NCI-H1105 (cell line): Measurements from ENCODE around the gene S100A2.

Source experiments
- DNase-seq: peaks from one replicate; lab custom pipeline; 2025; lab: John Stamatoyannopoulos, UW

The S100A2 gene

DNA sequence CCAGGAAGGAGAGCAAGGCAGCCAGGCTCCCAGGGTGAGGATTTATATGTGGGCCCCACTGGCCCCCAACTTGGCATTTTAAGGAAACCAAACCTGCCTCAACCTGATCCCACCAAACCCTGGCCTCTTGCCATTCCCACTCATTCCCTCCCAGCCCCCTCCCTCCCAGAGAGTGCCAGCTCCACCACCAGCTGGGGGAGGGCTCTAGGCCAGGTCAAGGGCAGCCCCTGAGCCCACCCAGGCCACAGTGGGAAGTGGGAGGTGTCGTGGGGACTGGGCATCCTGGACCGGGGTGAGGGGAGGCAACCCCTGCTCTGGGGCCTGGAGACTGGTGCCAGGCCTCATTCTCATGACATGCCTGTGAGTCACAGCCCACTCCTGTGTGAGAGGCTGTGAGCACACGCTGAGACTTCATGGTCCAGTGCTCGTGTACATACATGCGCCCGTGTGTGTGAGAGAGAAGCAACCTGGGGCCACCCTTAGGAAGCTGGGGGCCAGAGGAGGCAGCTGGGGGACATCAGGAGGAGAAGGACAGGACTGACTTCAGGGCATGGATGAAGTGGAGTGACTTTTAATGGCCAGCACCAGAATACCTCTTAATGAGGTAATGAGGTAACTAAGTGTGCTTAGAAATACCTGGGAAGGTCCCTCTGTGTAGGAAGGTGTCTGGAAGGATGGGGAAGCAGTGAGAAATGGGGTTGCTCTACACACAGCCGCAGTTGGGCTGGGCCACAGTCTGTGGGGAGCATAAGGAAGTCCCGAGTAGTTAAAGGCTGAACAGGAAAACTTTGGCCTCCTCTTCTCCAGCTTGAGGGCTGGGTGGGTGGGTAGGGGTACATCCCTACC lies at the start of gene S100A2:
S100A2 (minus strand) TSS at position 316 of the 846 bp plus-strand sequence. CDS start 1,967 bp downstream, outside the sequence.
- DNase-seq: no peak

DNA sequence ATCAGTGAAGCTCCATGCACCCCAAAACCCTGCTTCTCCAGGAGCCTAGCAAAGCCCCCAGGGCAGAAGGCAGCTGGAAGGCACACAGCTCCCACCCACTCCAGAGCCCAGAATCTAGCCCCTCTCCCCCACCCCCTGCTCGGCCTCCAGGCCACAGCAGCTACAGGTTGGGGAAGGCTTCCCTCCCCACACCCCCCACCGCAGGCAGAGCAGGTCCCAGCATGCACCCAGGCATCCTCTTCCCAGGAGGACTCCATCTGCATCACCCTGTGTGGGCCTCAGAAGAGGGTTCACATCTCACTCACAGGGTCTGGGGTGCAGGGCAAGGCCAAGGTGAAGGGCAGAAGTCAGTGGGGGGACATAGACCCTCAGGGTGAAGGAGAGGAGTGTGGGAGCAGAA lies 49.8 kb upstream of the S100A2 start:
- DNase-seq: no peak

DNA sequence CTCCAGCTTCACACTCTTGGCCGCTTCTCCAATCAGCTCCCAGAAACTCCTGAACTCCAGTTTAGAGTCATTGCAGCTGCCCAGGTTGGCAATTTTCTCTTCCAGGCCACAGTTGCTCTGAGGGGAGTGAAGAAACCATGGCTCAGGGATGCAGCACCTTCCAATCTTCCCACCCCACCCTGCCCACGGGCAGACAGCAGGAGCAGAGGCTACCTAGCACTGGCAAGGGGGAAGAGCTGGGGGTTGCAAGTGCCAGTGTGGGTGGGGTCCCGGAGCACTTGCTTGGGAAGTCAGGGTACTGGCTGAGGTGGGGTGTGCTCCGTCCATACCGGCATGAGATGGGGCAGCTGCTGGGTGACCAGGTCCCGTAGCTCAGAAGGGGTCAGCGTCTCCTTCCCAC lies 49.3 kb upstream of the S100A2 start:
- DNase-seq: no peak

DNA sequence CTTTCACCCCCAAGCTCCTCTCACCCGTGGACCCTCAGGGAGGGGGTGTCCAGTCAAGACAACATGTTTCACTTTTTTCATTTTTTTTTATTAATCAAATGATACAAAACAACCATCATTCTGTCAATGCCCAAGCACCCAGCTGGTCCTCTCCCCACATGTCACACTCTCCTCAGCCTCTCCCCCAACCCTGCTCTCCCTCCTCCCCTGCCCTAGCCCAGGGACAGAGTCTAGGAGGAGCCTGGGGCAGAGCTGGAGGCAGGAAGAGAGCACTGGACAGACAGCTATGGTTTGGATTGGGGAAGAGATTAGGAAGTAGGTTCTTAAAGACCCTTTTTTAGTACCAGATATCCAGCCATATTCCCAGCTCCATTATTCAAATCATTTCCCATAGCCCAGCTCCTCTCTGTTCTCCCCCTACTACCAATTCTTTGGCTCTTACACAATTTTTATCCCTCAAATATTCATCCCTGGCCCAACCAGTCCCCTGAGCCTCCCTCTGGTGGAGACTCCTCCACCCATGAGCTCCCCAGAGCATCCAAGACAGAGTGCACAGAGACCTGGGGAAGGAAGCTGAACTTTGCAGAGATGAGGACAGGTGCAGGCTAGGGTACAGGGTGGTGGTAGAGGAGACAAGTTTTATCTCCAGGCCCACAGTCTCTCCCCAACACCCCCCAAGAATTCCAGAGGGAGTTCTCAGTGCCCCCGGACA lies 48.7 kb upstream of the S100A2 start:
- no peak for DNase-seq

DNA sequence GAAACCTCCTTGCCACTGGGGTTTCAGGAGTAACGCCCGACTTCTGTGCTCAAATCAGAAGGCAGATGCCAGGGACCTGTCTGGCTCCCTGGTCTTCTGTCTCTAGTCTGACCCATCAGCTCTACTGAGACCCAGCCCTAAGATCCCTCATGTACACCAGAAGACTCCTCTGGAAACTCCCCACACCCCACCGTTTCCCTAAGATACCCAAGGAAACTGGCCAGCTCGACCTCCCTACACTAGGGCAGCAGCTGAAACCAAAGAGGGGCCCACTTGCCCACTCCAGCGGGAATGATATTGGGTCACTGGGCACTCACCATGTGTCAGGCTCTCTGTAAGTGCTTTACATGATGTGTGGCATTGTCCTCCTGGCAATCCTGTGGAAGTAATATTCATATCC lies 47.8 kb upstream of the S100A2 start:
- no peak for DNase-seq

DNA sequence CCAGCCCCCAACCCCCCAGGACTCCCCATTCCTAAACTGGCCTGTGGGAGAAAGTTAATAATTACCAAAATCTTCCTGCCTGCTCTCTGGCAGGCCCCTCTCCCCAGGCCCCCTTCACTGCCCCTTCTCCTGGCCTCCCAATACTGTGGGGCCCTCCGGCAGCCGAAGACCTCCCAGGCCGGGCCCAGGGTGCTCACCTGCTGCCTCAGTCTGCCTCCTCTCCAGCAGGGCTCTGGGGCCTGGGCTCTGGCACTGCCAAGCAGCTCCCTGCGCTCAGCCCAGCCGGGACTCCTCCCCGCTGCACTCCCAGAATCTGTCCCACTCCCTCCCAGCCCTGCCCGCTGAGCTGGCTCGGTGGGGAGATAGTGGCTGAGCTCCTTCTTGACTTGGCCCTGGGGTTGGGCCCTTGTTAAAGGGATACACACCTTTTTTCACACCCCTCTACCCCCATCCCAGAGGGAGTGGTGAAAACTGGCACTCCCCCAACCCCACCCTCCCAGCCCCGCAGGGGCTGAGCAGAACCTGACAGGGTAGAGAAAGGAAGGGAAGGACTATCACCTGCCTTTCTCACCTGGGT lies 47.2 kb upstream of the S100A2 start, which contains the start of gene S100A16:
S100A16 (minus strand) TSS at position 383 of the 577 bp plus-strand sequence. CDS start 4,986 bp downstream, outside the sequence.
- no peak for DNase-seq

DNA sequence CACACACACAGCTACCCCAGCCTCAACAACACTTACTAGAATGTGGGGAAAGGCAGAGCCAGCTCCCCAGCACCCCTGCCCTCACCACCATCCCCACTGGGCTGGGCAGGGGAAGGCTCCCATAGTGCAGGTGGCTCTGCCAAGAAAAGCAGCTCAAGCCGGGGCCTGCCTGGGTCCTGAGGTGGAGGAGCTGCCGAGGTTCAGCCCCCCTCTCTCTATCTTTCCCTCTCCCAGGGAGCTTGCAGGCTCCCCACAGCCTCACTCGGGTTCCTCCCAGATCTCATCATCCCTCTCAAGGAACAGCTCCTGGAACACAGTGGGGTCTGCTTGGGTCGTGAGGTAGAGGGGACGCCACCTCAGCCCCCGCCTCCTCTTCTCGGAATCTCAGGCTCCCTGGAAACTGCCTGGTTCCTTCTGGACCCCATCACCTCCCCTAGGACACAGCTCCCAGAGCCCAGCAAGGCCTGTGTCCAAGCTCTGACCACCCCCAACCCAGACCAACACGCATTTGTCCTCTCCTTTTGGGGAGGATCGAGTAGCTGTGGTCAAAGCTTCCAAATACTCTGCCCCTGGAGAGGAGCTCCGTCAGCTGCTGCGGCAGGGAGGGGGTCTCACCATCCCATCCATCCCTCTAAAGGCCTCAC lies 46.6 kb upstream of the S100A2 start:
- no peak for DNase-seq

DNA sequence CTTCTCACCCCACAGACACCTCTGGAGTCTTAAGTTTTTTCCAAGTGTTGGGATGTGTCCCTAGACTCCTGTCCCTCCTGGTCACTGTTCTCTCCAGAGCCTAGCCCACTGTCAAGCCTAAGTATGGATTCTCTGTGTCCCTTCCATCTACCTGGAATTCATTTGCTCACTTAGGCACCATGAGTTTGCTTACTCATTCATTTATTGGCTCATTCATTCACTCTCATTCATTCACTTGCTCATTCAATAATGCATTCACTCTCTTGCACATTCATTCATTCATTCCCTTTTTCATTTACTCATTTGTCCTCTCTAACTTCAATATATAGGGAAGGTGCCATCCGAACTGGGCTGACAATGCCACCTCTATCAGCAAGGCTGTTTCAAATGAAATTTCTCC lies 45.7 kb upstream of the S100A2 start:
- no peak for DNase-seq

DNA sequence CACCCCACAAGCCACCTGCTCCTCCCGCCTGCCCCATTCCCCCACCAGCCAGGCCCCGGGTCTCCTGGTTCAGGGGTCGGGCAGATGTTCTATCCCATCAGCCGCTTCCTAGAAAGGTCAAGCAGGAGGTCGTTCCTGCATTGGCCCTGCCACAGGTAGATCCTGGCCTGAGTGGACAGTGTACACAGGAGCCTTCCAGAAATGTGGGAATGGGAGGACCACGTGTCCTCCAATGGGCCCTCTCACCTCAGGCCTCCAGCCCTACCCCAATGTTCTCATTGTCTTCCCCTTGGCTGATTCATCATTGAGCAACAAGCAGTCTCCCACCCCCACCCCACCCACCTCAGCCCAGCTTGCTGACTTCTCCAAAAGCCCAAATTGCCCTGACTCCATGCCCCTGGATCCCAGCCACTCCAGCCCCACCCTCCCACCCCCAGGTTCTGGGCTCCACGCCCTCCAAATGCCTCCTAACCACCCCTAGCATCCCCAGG lies 45.2 kb upstream of the S100A2 start:
- DNase-seq: no peak

DNA sequence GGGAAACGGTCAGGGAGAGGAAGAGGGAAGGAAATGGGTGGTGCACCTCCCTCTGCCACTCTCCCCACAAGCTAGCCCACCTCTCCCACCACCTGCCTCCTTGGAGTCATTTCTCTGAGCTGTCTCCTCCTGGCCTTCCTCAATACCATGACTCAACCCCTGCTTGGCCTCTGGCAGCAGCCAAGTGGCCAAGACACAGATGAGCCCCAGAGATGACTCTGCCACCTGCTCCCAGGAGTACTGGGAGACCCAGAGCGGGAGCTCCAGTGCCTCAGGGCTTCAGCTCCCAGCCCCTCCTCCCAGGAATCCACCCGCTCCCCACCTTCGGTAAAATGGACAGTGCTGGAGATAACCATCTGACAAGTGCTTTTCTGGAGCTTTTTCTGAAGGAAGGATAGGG lies 44.7 kb upstream of the S100A2 start:
- no peak for DNase-seq

DNA sequence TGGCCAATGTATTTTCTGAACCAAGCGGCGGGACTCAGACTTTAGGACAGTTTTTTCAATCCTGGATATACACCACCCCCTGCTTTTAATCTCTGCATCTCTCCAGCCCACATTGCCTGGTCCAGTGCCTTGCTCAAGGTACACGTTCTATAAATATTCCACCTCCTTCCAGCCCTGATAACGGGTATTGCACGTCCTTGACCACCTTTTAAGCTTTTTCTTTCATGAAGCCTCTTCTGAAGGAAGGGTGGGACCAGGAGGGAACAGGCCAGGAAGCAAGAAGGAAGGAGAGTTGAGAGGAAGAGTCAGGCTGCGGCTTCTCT lies 43.9 kb upstream of the S100A2 start:
- no peak for DNase-seq

DNA sequence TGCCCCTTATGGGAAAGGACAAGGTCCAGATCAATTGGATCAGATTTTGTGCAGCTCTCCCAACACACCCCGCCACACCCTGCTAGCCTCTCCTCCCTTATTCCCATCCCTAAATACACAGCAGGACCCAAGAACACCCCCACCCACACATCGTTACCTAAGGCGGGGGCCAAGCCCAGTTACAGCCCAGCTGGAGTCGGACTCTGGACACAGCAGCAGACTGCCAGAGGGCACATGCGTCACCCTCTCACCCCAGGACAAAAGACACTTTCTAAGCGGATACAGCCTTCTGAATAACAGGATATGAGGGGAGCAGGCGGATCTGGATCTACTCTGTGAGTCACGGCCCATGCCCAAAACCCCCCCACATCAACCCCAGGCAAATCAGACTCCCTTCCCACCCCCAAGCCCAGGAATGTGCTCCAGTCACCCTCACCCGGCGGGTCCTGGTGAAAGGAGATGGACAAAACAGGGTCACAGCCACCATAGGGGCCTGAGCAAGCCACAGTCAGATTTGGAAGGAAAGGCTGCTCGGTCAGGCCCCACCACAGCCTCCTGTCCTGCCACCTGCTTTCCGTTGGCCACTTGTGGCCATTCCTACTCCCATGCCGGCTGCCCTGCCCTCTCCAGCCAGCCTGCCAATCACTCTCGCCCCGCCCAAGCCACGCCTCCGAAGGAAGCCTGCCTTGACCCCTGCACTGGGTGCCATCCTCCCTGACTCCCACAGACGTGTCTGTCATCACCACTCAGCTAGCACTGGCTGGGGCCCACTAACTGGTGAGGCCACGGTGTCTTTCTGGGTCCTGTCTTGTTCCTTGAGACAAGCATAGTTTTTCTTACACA lies 43.3 kb upstream of the S100A2 start:
- no peak for DNase-seq

DNA sequence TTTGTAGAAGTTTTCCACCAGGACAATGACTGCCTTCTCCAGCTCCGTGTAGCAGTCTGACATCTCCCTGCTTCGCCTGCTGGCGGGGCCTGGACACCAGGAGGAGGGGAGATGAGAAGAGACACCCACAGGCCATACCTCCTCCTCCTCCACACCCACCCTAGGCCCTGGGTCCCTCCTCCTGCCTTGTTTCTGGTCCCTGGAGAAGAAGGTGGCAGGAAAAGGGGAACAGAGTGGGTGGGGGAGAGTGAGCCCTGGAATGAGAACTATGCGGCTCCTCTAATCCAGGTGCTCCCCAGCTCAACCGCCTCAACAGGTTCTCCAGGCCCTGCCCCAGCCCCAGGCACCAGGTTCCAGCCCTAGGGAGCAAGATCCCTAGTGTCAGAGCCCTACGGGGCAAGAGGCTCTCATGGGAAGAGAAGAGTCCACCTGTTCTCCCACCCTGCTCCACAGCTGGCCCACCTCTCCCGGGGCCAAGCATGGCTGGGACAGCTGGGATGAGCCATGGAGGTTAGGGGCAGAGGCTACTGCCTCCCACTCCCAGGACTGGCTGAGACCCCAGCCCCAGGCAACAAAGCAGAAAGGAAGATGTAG lies 42.5 kb upstream of the S100A2 start:
- DNase-seq: no peak

DNA sequence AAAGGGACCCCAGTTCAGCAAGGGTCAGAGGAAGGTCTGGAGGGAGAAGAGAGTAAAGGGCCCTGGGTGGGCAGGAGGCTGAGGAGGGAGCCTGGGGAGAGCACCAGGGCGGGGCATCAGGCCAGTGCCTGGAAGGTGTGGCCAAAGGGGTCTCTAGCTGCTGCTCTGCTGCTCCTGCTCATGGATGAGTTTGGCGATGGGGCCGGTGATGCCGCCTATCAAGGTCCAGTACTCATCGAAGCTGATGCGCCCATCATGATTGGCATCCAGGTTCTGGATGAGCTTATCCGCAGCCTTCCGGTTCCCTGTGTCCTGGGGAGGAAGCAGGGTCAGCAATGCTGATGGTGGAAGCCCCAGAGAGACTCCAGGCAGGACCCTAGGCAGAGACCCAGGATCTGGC lies 41.7 kb upstream of the S100A2 start:
- DNase-seq: no peak

DNA sequence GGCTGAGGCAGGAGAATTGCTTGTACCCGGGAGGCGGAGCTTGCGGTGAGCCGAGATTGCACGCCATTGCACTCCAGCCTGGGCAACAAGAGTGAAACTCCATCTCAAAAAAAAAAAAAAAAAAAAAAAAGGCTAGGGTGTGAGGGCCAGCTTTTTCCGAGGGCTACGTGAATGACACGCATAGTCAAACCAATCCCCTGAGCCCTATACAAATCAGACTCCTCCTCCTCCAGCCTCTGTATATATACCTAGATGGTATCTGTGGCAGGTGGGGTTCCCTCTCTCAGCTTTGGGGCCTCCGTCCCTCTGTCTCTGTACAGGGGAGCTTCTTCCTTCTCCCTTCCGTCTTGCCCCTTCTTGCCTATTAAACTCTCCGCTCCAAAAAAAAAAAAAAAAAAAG lies 40.5 kb upstream of the S100A2 start:
- no peak for DNase-seq

DNA sequence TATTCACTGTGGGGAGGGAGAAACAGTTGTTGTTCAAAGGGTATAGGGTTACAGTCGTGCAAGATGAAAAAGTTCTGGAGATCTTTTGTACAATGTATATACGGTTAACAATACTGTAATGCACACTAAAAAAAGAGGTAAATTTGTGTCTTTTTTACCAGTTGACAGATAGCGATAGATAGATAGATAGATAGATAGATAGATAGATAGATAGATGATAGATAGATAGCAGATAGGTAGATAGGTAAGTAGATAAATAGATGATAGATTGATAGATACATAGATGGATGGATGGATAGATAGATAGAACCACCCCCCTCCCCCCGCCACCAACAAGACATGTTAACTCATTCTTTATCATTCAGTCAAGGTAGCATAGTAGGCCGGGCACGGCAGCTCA lies 37.1 kb upstream of the S100A2 start:
- no peak for DNase-seq

DNA sequence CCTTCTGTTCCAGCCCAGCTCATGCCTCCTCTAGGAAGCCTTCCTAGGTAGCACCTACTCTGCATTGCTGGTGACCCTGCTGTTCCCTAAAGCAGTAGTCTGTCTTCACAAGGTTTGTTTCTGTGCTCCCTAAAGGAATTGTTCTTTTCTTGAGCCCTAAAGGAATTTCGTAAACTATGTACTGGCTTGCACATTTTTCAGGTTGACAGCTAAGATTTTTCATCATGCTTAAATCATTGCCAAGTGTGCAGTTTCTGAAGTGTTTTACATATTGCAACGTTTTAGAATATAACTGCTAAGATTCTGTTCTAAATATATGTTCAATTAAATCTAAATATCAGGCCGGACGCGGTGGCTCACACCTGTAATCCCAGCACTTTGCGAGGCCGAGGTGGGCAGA lies 34.2 kb upstream of the S100A2 start:
- no peak for DNase-seq

DNA sequence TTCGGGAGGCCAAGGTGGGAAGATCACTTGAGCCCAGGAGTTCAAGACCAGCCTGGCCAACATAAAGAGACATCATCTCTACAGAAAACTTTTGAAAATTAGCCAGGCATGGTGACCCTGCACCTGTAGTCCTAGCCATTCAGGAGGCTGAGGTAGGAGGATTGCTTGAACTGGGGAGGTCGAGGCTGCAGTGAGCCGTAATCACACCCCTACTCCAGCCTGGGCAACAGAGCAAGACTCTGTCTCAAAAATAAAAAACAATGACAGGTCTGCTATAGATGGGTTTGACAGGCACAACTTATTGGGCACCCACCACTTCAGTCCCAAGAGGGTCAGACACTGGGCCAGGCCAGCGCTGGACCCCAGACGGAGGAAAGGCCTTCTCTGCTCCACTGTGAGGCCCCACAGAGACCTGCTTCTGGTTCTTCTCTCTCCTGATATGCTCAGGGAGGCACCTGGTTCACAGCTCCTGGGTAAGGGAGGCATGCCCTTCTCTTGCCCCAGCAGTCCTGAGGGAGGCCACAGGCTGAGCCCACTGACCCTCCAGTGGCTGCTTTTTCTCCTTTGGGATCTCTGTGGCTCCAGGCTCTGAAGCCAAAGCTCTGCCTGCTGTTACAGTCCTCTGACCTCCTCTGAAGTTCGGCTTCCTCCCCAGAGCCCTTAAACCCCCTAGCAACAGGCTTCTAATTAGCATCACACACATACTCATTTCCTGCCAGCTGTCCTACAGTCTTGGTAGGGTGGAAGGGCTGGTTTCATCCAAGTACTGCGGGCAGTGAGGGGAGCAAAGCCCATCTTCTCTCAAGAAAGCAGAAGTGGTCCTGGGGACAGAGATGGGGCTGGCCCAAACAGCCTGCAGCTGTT lies 32.9 kb upstream of the S100A2 start:
- DNase-seq: no peak

DNA sequence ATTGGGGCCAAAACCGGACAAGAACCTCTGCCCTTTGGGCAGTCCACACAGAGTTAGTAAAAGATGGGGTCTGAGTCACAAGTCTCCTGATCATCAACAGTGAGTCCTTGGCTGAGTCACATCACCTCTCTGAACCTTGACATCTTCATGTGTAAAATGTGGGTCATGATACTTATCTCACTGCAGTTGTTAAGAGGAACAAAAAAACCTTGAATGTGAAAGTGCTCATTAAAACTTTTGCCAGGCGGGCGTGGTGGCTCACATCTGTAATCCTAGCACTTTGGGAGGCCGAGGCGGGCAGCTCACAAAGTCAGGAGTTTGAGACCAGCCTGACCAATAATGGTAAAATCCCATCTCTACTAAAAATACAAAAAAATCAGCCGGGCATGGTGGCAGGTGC lies 31.6 kb upstream of the S100A2 start:
- no peak for DNase-seq

DNA sequence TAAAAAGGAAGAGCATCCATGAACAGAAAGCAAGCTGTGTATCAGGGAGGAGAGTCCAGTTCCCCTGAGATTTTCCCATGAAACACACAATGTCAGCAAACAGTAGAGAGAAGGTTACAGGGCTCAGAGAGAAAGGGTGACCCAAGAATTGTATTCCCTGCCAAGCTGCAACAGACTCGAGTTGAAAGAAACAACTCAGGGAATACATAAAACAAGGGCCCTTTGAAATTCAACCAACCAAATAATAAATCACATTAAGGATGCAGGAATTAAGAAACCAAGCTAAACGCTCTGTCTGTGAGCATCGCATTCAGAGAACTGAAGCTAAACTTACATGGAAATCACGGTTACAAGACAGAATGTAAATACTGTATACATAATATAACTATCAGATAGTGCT lies 27.1 kb upstream of the S100A2 start:
- DNase-seq: no peak
